H1 (cell line): ENCODE results near the gene PELO. TPM values are rescaled to one million over a fixed set of nuclear protein-coding genes. Genes with fewer than 3 reads are reported as not detected.

ENCODE experiments used
- CTCF ChIA-PET: fragments of 300-600 bp; sonication (Branson Sonifier 250); formaldehyde crosslinking; loops from one replicate; lab custom pipeline; 2021; ENCODE audit not compliant: partially characterized antibody; lab: Charles Lee
- POLR2A ChIA-PET: fragments of 300-600 bp; sonication (Branson Sonifier 250); formaldehyde crosslinking; loops from one replicate; lab custom pipeline; 2021; ENCODE audit warnings: inconsistent platforms; ENCODE audit not compliant: partially characterized antibody; lab: Charles Lee
- DNase-seq, 2 experiments: peaks; one replicate each; pipeline versions ENCODE4 v3.0.0 to v3.0.0-alpha.2; 2010 to 2022; ENCODE audit warnings: low spot score in 2 of 2, low read depth in 1 of 2, mixed read lengths in 1 of 2
- FAIRE-seq: peaks from 2 replicates; lab custom pipeline; 2011; peaks lifted over from hg19 to GRCh38; lab: Jason Lieb, UNC
- H2AFZ ChIP-seq: 2 replicates; pipeline ENCODE4 v1.8.1; 2012; ENCODE audit warnings: low read length, inconsistent platforms
- H2AK5ac ChIP-seq: 2 replicates; pipeline ENCODE4 v1.6.1; 2013; ENCODE audit warnings: low read depth, low read length
- H2BK120ac ChIP-seq: replicated peaks from 2 replicates; pipeline ENCODE3; 2013; ENCODE audit warnings: low read depth, low read length, inconsistent platforms
- H2BK12ac ChIP-seq: 2 replicates; pipeline ENCODE4 v1.6.1; 2013; ENCODE audit warnings: low read depth, low read length
- H2BK15ac ChIP-seq: 2 replicates; pipeline ENCODE4 v1.6.1; 2013; ENCODE audit warnings: low read length
- H2BK20ac ChIP-seq: 2 replicates; pipeline ENCODE4 v1.6.1; 2013; ENCODE audit warnings: low read length
- H2BK5ac ChIP-seq: 2 replicates; pipeline ENCODE4 v1.6.1; 2013; ENCODE audit warnings: low read depth, low read length
- H3K14ac ChIP-seq: 2 replicates; pipeline ENCODE4 v1.6.1; 2013; ENCODE audit warnings: inconsistent platforms; ENCODE audit not compliant: insufficient read length
- H3K18ac ChIP-seq: 2 replicates; pipeline ENCODE4 v1.6.1; 2013; ENCODE audit warnings: low read length; ENCODE audit errors: extremely low read depth
- H3K23ac ChIP-seq: 2 replicates; pipeline ENCODE4 v1.6.1; 2013; ENCODE audit warnings: inconsistent platforms; ENCODE audit not compliant: insufficient read length
- H3K23me2 ChIP-seq: 2 replicates; pipeline ENCODE4 v1.6.1; 2013; ENCODE audit warnings: low read depth, low read length
- H3K27ac ChIP-seq: 2 replicates; pipeline ENCODE4 v1.6.1; 2011; ENCODE audit warnings: low read depth, low read length, inconsistent platforms
- H3K27me3 ChIP-seq, 4 experiments: replicated peaks in 1 of 4; 1 replicate in 1 of 4; 2 replicates in 3 of 4; pipeline versions ENCODE4 v1.6.1 to v1.8.1; 2011 to 2013; ENCODE audit warnings: low read length in 3 of 4, mild to moderate bottlenecking in 3 of 4, inconsistent platforms in 2 of 4, mixed read lengths in 2 of 4, moderate library complexity in 1 of 4; ENCODE audit not compliant: control insufficient read depth in 3 of 4, insufficient read depth in 3 of 4; ENCODE audit errors: extremely low read depth in 1 of 4
- H3K36me3 ChIP-seq, 4 experiments: 2 replicates each; pipeline versions ENCODE4 v1.6.1 to v1.8.1; 2011 to 2013; ENCODE audit warnings: mild to moderate bottlenecking in 4 of 4, low read length in 3 of 4, moderate library complexity in 2 of 4, control low read depth in 1 of 4, inconsistent platforms in 1 of 4; ENCODE audit not compliant: insufficient read depth in 4 of 4, control insufficient read depth in 2 of 4
- H3K4ac ChIP-seq: replicated peaks from 2 replicates; pipeline ENCODE3; 2013; ENCODE audit warnings: low read length, low read depth, mixed read lengths, inconsistent platforms; ENCODE audit not compliant: insufficient read length
- H3K4me1 ChIP-seq, 4 experiments: replicated peaks in 1 of 4; 1 replicate in 1 of 4; 2 replicates in 3 of 4; pipeline versions ENCODE4 v1.6.1 to v1.8.1; 2011 to 2013; ENCODE audit warnings: low read length in 3 of 4, inconsistent platforms in 2 of 4, mixed read lengths in 1 of 4; ENCODE audit not compliant: insufficient read depth in 4 of 4, control insufficient read depth in 3 of 4
- H3K4me2 ChIP-seq, 2 experiments: 2 replicates each; pipeline versions ENCODE4 v1.6.1 to v1.8.1; 2011 to 2013; ENCODE audit warnings: low read depth in 2 of 2, low read length in 2 of 2, control low read depth in 1 of 2, inconsistent platforms in 1 of 2, mild to moderate bottlenecking in 1 of 2; ENCODE audit not compliant: insufficient read depth in 1 of 2
- H3K4me3 ChIP-seq, 4 experiments: fragments of 200-600, 300-600 bp in 1 of 4; sonication (generic), shearing (Covaris generic), sonication (Bioruptor Twin) in 1 of 4; 2 replicates each; pipeline versions ENCODE4 v1.5.1 to v1.8.1; 2011 to 2016; ENCODE audit warnings: low read length in 4 of 4, low read depth in 3 of 4, control low read depth in 2 of 4, inconsistent platforms in 2 of 4, mild to moderate bottlenecking in 2 of 4, mixed read lengths in 1 of 4, moderate library complexity in 1 of 4; ENCODE audit not compliant: insufficient read depth in 2 of 4; ENCODE audit errors: extremely low read depth in 1 of 4
- H3K56ac ChIP-seq: replicated peaks from 2 replicates; pipeline ENCODE3; 2013; ENCODE audit warnings: low read depth, mild to moderate bottlenecking, mixed read lengths, low read length, inconsistent platforms; ENCODE audit not compliant: insufficient read length
- H3K79me1 ChIP-seq: 2 replicates; pipeline ENCODE4 v1.6.1; 2013; ENCODE audit warnings: low read depth, low read length, control low read depth
- H3K79me2 ChIP-seq, 2 experiments: 2 replicates each; pipeline versions ENCODE4 v1.6.1 to v1.8.1; 2012 to 2013; ENCODE audit warnings: low read length in 2 of 2, mild to moderate bottlenecking in 2 of 2, inconsistent platforms in 1 of 2; ENCODE audit not compliant: insufficient read depth in 2 of 2, control insufficient read depth in 1 of 2
- H3K9ac ChIP-seq, 4 experiments: replicated peaks in 1 of 4; 1 replicate in 1 of 4; 2 replicates in 3 of 4; pipeline versions ENCODE4 v1.6.1 to v1.8.1; 2011 to 2013; ENCODE audit warnings: low read depth in 3 of 4, low read length in 3 of 4, control low read depth in 2 of 4, mild to moderate bottlenecking in 2 of 4, moderate library complexity in 2 of 4, inconsistent platforms in 1 of 4; ENCODE audit errors: extremely low read depth in 1 of 4
- H3K9me3 ChIP-seq, 2 experiments: 2 replicates each; pipeline versions ENCODE4 v1.6.1 to v1.8.1; 2012 to 2013; ENCODE audit warnings: mild to moderate bottlenecking in 2 of 2, moderate library complexity in 2 of 2, control low read depth in 1 of 2, inconsistent platforms in 1 of 2, low read depth in 1 of 2, low read length in 1 of 2, mixed read lengths in 1 of 2; ENCODE audit not compliant: insufficient read depth in 2 of 2
- H4K20me1 ChIP-seq, 2 experiments: replicated peaks in 1 of 2; 2 replicates each; pipeline versions ENCODE3 to v1.8.1; 2011 to 2013; ENCODE audit warnings: inconsistent platforms in 2 of 2, low read length in 2 of 2, mild to moderate bottlenecking in 1 of 2; ENCODE audit not compliant: insufficient read depth in 2 of 2, control insufficient read depth in 1 of 2
- H4K5ac ChIP-seq: 2 replicates; pipeline ENCODE4 v1.6.1; 2013; ENCODE audit warnings: low read length, low read depth, mixed read lengths, inconsistent platforms; ENCODE audit not compliant: insufficient read length
- H4K8ac ChIP-seq: 2 replicates; pipeline ENCODE4 v1.8.0; 2013; ENCODE audit warnings: mild to moderate bottlenecking, moderate library complexity, low read length, inconsistent platforms; ENCODE audit not compliant: insufficient read depth; ENCODE audit errors: extremely low read depth
- H4K91ac ChIP-seq: replicated peaks from 2 replicates; pipeline ENCODE3; 2013; ENCODE audit warnings: low read length, mixed read lengths, inconsistent platforms; ENCODE audit not compliant: insufficient read length
- BRCA1 ChIP-seq: IDR thresholded peaks from 2 replicates; pipeline ENCODE4 v1.6.1; 2012; ENCODE audit warnings: low read depth, low read length, improper control_type of control experiment
- CEBPB ChIP-seq: IDR thresholded peaks from 2 replicates; pipeline ENCODE4 v1.6.1; 2012; ENCODE audit warnings: low read depth, low read length
- CHD1 ChIP-seq: IDR thresholded peaks from 2 replicates; pipeline ENCODE4 v1.6.1; 2012; ENCODE audit warnings: low read depth, low read length, improper control_type of control experiment
- CREB1 ChIP-seq: IDR thresholded peaks from 2 replicates; pipeline ENCODE4 v1.6.1; 2012; ENCODE audit warnings: inconsistent platforms
- EZH2 ChIP-seq: fragments of 200-600 bp; sonication (generic); IDR thresholded peaks from 2 replicates; pipeline ENCODE4 v1.7.1; 2012; ENCODE audit warnings: low read depth, mild to moderate bottlenecking, moderate library complexity, low read length, inconsistent platforms; ENCODE audit not compliant: severe bottlenecking
- GTF2F1 ChIP-seq: IDR thresholded peaks from 2 replicates; pipeline ENCODE4 v1.6.1; 2012; ENCODE audit warnings: low read depth, low read length, improper control_type of control experiment, borderline replicate concordance
- JUN ChIP-seq: IDR thresholded peaks from 2 replicates; pipeline ENCODE4 v1.6.1; 2011; ENCODE audit warnings: low read depth, mild to moderate bottlenecking, improper control_type of control experiment, low read length
- JUND ChIP-seq: IDR thresholded peaks from 2 replicates; pipeline ENCODE4 v1.6.1; 2011; ENCODE audit warnings: mild to moderate bottlenecking, improper control_type of control experiment, low read length
- KDM4A ChIP-seq: IDR thresholded peaks from one replicate; pipeline ENCODE4 v1.7.1; 2012; ENCODE audit warnings: low read depth, mild to moderate bottlenecking, moderate library complexity, low read length, inconsistent platforms; ENCODE audit not compliant: severe bottlenecking
- KDM5A ChIP-seq: fragments of 200-600 bp; IDR thresholded peaks from 2 replicates; pipeline ENCODE4 v1.7.1; 2012; ENCODE audit warnings: mild to moderate bottlenecking, low read length, inconsistent platforms, mixed read lengths
- MAFK ChIP-seq: IDR thresholded peaks from 2 replicates; pipeline ENCODE4 v1.6.1; 2012; ENCODE audit warnings: low read depth, mild to moderate bottlenecking, improper control_type of control experiment, low read length
- PHF8 ChIP-seq: fragments of 200-600 bp; sonication (generic); conservative IDR thresholded peaks from 2 replicates; pipeline ENCODE4 v1.7.1; 2012; ENCODE audit warnings: low read depth, mild to moderate bottlenecking, inconsistent platforms, low read length, moderate library complexity
- RAD21 ChIP-seq, 2 experiments: IDR thresholded peaks in 1 of 2; conservative IDR thresholded peaks in 1 of 2; 2 replicates each; pipeline ENCODE4 v1.6.1; 2011; ENCODE audit warnings: low read depth in 2 of 2, low read length in 2 of 2, improper control_type of control experiment in 1 of 2, inconsistent platforms in 1 of 2, mild to moderate bottlenecking in 1 of 2, moderate library complexity in 1 of 2
- SP1 ChIP-seq: IDR thresholded peaks from 2 replicates; pipeline ENCODE4 v1.6.1; 2011; ENCODE audit warnings: low read depth, low read length
- SP2 ChIP-seq: IDR thresholded peaks from 2 replicates; pipeline ENCODE4 v1.6.1; 2012; ENCODE audit warnings: mild to moderate bottlenecking, low read length, inconsistent platforms
- TAF7 ChIP-seq: optimal IDR thresholded peaks from 2 replicates; pipeline ENCODE3; 2011; ENCODE audit warnings: low read depth, mild to moderate bottlenecking, inconsistent platforms, low read length, moderate library complexity, borderline replicate concordance
- WGBS, 2 experiments: shearing (Covaris generic) in 1 of 2; methylation state at CpG; one replicate each; pipeline versions ENCODE4 v1.1.6 to v1.1.7; 2013 to 2015; ENCODE audit warnings: low lambda C conversion rate in 2 of 2, mixed read lengths in 2 of 2, inconsistent platforms in 1 of 2, low coverage in 1 of 2, missing lambda C conversion rate in 1 of 2; ENCODE audit not compliant: insufficient replicate concordance in 2 of 2, insufficient coverage in 1 of 2, insufficient read length in 1 of 2; ENCODE audit errors: extremely low coverage in 1 of 2, missing lambda C conversion rate in 1 of 2; 5-methylcytosine and 5-hydroxymethylcytosine counted together
- polyA plus RNA-seq, 7 experiments: library from polyadenylated mRNA; depleted of rRNA in 3 of 7; stranded (reverse) in 5 of 7; unstranded in 2 of 7; fragments of >200 nt in 5 of 7; fragments of 200-250 nt in 2 of 7; gene quantifications; 1 replicate in 5 of 7; 2 replicates in 1 of 7; 4 replicates in 1 of 7; pipeline versions ENCODE4 v1.2.1 to v1.2.3, GENCODE V29; 2011 to 2013; ENCODE audit warnings: missing spikeins in 2 of 7, mixed read lengths in 2 of 7
- total RNA-seq: library from RNA; stranded (reverse); fragmentation: NEBNext Ultra II Directional; extraction: Animal tissue kit (Norgen Biotek cat#: 25700); gene quantifications from 2 replicates; pipeline ENCODE4 v1.2.1, GENCODE V29; 2021

PELO gene
- total and polyA plus RNA-seq, 2 of the 8 experiments (the other 6 are each of a cell fraction or from before 2014, with no cell fraction given), result 10.8 to 18.5 TPM

DNA sequence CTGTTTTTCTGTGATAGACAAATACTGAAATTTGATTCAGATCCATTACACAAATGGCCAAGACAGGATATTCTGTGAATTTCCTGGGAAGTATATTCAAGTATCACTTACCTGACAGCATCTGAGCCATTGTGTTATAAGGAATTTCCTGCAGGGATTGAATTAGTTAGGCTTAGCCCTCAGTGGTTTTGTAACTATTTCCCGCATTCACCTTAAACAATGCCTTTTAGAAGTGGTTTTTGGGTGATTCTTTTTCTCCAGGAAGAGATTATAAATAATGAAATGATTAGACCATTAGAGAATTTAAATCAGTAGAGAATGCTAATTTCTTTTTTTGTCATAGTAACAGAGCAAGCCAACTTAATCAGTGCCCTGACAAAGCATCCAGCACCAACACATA is 30.6 kb downstream of the PELO start:
- H3K23me2 ChIP-seq, result no peaks in the 10 kb centered on the region
- no peak overlapping the region for H4K8ac ChIP-seq
- H2BK15ac ChIP-seq, result no peak overlapping the region
- H3K27me3 ChIP-seq, result no peaks in the 10 kb centered on the region
- no peak for FAIRE-seq
- no peak overlapping the region for H2AFZ ChIP-seq
- H2AK5ac ChIP-seq, result no peak overlapping the region
- ChIA-PET POLR2A (no interaction called here), CTCF (interaction anchor here (0.5 kb wide), 1 partner anchor 57 kb away, joined by 3 read pairs; no protein-coding TSS in a partner anchor)
- H3K4me3 ChIP-seq, result no peak overlapping the region
- no peak overlapping the region for H3K4ac ChIP-seq
- H3K9me3 ChIP-seq, result no peaks in the 10 kb centered on the region
- no peaks in the 10 kb centered on the region for H4K20me1 ChIP-seq
- no peak overlapping the region for H3K14ac ChIP-seq
- H2BK20ac ChIP-seq, result no peak overlapping the region
- no peak overlapping the region for H2BK5ac ChIP-seq
- WGBS, 2 experiments, result 83% methylated on average over 1 of the region's 1 CpG; no CpG with 5 or more reads in 1 of the 2 experiments
- no peak overlapping the region for H3K4me2 ChIP-seq
- DNase-seq, result no peak
- H3K79me1 ChIP-seq, result no peaks in the 10 kb centered on the region
- H3K27ac ChIP-seq, result no peak overlapping the region
- no peaks in the 10 kb centered on the region for H3K79me2 ChIP-seq
- H3K36me3 ChIP-seq, result no peaks in the 10 kb centered on the region
- no peak overlapping the region for H3K23ac ChIP-seq
- H3K9ac ChIP-seq, result no peak overlapping the region
- H4K91ac ChIP-seq, result no peak overlapping the region
- H3K18ac ChIP-seq, result no peak overlapping the region
- no peak overlapping the region for H3K56ac ChIP-seq
- no peak overlapping the region for H2BK12ac ChIP-seq
- no peak overlapping the region for H2BK120ac ChIP-seq
- peaks cover 0 to 2% (median 0%) of the 10 kb centered on the region in 4 experiments; a peak in 1 of 7 replicates for H3K4me1 ChIP-seq
- H4K5ac ChIP-seq, result no peak overlapping the region
- no peak for TF ChIP-seq MAFK
- TF ChIP-seq CREB1, result no peak
- no peak for TF ChIP-seq JUN
- no peak for TF ChIP-seq KDM5A
- TF ChIP-seq CEBPB, result no peak
- TF ChIP-seq KDM4A, result no peak
- TF ChIP-seq SP2, result no peak
- no peak for TF ChIP-seq JUND
- no peak for TF ChIP-seq PHF8
- TF ChIP-seq TAF7, result no peak
- TF ChIP-seq GTF2F1, result no peak
- no peak for TF ChIP-seq CHD1
- TF ChIP-seq SP1, result no peak
- TF ChIP-seq EZH2, result no peak
- TF ChIP-seq RAD21 (IDR thresholded peaks at IDR 0.05 in 1 of 2, conservative IDR thresholded peaks at IDR 0.05 in 1 of 2; ENCODE audit: low read depth in 2 of 2, low read length in 2 of 2), result no peak
- TF ChIP-seq BRCA1, result no peak
